ENCODE measurements around the gene CBFA2T2.

The CBFA2T2 gene

GRCh38 chr20:33443512-33444239 is 46.2 kb upstream of the CBFA2T2 start, which contains the start of gene SNTA1:
Gene SNTA1, minus strand, starts transcription at chr20:33443763. Its CDS starts 143 bp downstream, at chr20:33443620.
- TF ChIP-seq TAF1 (IDR thresholded peaks at IDR 0.05; ENCODE audit: borderline replicate concordance, insufficient read depth, low read length) (0 out of 2 replicates have a peak, but pooled peaks have one; percentile 27), FOXP2 (optimal IDR thresholded peaks at IDR 0.05; ENCODE audit: borderline replicate concordance, extremely low read depth, extremely low read length, insufficient read depth) (peak; percentile 67), SIN3A (IDR thresholded peaks at IDR 0.05; ENCODE audit: borderline replicate concordance, insufficient read depth, low read length) (no peak), REST (IDR thresholded peaks at IDR 0.05; ENCODE audit: insufficient read depth in 1 of 2, low read depth in 2 of 2, low read length in 2 of 2) (no peak), POLR2AphosphoS5 (IDR thresholded peaks at IDR 0.05; ENCODE audit: low read depth, low read length) (no peak; the same call in 1 of the 2 replicates)

DNA sequence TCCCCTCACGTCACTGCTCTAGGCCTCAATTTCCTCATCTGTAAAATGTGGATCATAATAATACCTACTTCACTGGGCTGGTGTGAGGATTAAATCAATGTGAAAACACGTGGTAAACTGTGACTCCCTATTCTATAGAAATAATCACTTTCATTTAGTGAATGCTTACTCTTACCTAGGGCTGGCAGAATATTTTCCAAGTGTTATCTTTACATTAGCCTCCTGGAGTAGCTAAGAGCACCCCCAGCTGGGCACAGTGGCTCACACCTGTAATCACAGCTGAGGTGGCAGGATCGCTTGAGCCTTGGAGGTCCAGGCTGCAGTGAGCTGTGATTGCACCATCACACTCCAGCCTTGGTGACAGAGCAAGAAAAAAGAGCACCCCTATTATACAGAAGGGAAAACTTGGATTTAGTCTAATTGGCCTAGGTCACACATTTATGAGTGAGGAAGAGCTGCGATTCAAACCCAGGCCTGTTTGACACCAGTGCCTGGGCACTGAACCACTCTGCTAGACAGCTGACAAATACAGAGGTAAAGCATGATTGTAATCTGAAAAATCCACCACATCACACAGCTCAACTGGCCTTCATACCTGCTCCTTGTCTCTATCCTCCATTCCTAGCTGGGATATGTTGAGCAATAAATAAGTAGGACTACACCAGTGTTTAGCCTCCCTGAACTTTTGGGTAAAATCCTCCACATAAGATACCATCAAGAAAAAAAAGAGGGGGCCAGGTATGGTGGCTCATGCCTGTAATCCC is 44.9 kb upstream of the CBFA2T2 start:
- no peak for TF ChIP-seq TAF1 (IDR thresholded peaks at IDR 0.05; ENCODE audit: borderline replicate concordance, insufficient read depth, low read length)
- no peak for TF ChIP-seq SIN3A (IDR thresholded peaks at IDR 0.05; ENCODE audit: borderline replicate concordance, insufficient read depth, low read length)

DNA sequence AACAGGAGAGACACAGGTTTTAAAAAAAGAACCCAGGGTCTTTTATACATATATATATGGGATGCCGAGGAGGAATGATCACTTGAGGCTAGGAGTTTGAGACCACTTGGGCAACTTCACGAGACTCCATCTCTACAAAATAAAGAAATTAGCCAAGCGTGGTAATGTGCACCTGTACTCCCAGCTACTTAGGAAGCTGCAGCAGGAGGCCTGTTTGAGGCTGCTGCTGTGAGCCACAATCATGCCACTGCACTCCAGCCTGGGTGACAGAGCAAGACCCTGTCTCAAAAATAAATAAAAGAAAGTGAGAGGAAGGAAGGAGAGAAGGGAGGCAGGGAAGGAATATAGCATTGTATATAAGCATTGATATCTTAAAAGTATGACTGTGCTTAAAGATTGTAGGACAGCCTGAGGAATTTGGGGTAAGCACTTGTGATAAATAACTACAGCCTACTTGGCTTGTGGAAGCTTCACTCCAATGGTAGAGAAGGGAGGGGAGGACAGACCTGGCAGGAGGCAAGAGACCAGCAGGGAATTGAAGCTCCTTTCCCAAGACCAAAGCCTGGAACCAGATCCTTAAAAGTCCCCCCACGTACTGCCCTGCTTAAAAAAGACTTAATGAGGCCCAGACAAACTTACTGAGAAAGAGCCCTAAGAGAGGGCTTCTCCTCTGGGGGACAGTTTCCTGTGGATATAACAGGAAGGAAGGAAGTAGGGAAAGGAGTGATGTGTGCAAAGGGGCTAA is 43.8 kb upstream of the CBFA2T2 start:
- TF ChIP-seq FOXP2 (optimal IDR thresholded peaks at IDR 0.05; ENCODE audit: borderline replicate concordance, extremely low read depth, extremely low read length, insufficient read depth) (no peak), SIN3A (IDR thresholded peaks at IDR 0.05; ENCODE audit: borderline replicate concordance, insufficient read depth, low read length) (no peak), REST (IDR thresholded peaks at IDR 0.05; ENCODE audit: insufficient read depth in 1 of 2, low read depth in 2 of 2, low read length in 2 of 2) (no peak), TAF1 (IDR thresholded peaks at IDR 0.05; ENCODE audit: borderline replicate concordance, insufficient read depth, low read length) (no peak), POLR2AphosphoS5 (IDR thresholded peaks at IDR 0.05; ENCODE audit: low read depth, low read length) (no peak)

GRCh38 chr20:33450867-33451266 is 39.0 kb upstream of the CBFA2T2 start:
- TF ChIP-seq SIN3A (IDR thresholded peaks at IDR 0.05; ENCODE audit: borderline replicate concordance, insufficient read depth, low read length) (no peak), POLR2AphosphoS5 (IDR thresholded peaks at IDR 0.05; ENCODE audit: low read depth, low read length) (no peak), TAF1 (IDR thresholded peaks at IDR 0.05; ENCODE audit: borderline replicate concordance, insufficient read depth, low read length) (no peak), REST (IDR thresholded peaks at IDR 0.05; ENCODE audit: insufficient read depth in 1 of 2, low read depth in 2 of 2, low read length in 2 of 2) (no peak), FOXP2 (optimal IDR thresholded peaks at IDR 0.05; ENCODE audit: borderline replicate concordance, extremely low read depth, extremely low read length, insufficient read depth) (no peak)

GRCh38 chr20:33456916-33457642 is 32.8 kb upstream of the CBFA2T2 start:
- TF ChIP-seq FOXP2 (optimal IDR thresholded peaks at IDR 0.05; ENCODE audit: borderline replicate concordance, extremely low read depth, extremely low read length, insufficient read depth): peak; percentile 65

Measured in PFSK-1 (cell line).